Loucy (cell line): ENCODE results near the gene CUL1.

Experiments used
- H2AFZ ChIP-seq: fragments of 200-600 bp; sonication (generic); 2 replicates; pipeline ENCODE4 v1.6.0; 2016; ENCODE audit warnings: antibody characterized with exemption, mild to moderate bottlenecking, low read length, moderate library complexity
- H3F3A ChIP-seq: fragments of 200-600 bp; 2 replicates; pipeline ENCODE4 v1.6.0; 2016; ENCODE audit warnings: antibody characterized with exemption, low read depth, mild to moderate bottlenecking
- H3K27me3 ChIP-seq: fragments of 200-600 bp; sonication (generic); 2 replicates; pipeline ENCODE4 v1.6.1; 2014; ENCODE audit warnings: low read length, mild to moderate bottlenecking; ENCODE audit not compliant: insufficient read depth, poor library complexity, severe bottlenecking
- H3K36me3 ChIP-seq: fragments of 200-600 bp; sonication (generic); 2 replicates; pipeline ENCODE4 v1.6.1; 2016; ENCODE audit warnings: low read length; ENCODE audit not compliant: insufficient read depth
- H3K4me1 ChIP-seq: fragments of 200-600 bp; sonication (generic); 2 replicates; pipeline ENCODE4 v1.5.1; 2014; ENCODE audit warnings: low read length, mild to moderate bottlenecking; ENCODE audit not compliant: insufficient read depth, poor library complexity, severe bottlenecking
- H3K4me2 ChIP-seq: fragments of 200-600 bp; sonication (generic); 2 replicates; pipeline ENCODE4 v1.6.0; 2014; ENCODE audit warnings: antibody characterized with exemption, low read length, low read depth, mild to moderate bottlenecking; ENCODE audit not compliant: poor library complexity, severe bottlenecking
- H3K4me3 ChIP-seq: fragments of 200-600 bp; sonication (generic); 2 replicates; pipeline ENCODE4 v1.5.1; 2014; ENCODE audit warnings: low read length, mild to moderate bottlenecking, mixed read lengths; ENCODE audit not compliant: poor library complexity, severe bottlenecking
- H3K79me2 ChIP-seq: fragments of 200-600 bp; sonication (generic); 2 replicates; pipeline ENCODE4 v1.6.1; 2014; ENCODE audit warnings: low read length; ENCODE audit not compliant: insufficient read depth
- H3K9ac ChIP-seq: fragments of 200-600 bp; sonication (generic); 2 replicates; pipeline ENCODE4 v1.6.0; 2014; ENCODE audit warnings: mild to moderate bottlenecking, low read depth, low read length, moderate library complexity; ENCODE audit not compliant: poor library complexity, severe bottlenecking
- H3K9me2 ChIP-seq: fragments of 200-600 bp; sonication (generic); replicated peaks from 2 replicates; pipeline ENCODE4 v1.6.1; 2016; ENCODE audit warnings: low read depth, low read length, mixed read lengths
- H3K9me3 ChIP-seq: fragments of 200-600 bp; sonication (generic); 2 replicates; pipeline ENCODE4 v1.6.1; 2014; ENCODE audit warnings: mild to moderate bottlenecking, antibody characterized with exemption, low read length, low read depth; ENCODE audit not compliant: insufficient read depth
- H4K20me1 ChIP-seq: fragments of 200-600 bp; sonication (generic); 2 replicates; pipeline ENCODE4 v1.6.0; 2014; ENCODE audit warnings: antibody characterized with exemption, low read length, mild to moderate bottlenecking; ENCODE audit not compliant: insufficient read depth, poor library complexity, severe bottlenecking
- EZH2phosphoT487 ChIP-seq: fragments of 200-600 bp; IDR thresholded peaks from 2 replicates; pipeline ENCODE4 v1.6.1; 2018; ENCODE audit warnings: antibody characterized with exemption, mild to moderate bottlenecking, moderate library complexity, borderline replicate concordance
- TF ChIP-seq, protein P1 (sequence below): fragments of 200-600 bp; sonication (generic); conservative IDR thresholded peaks from 2 replicates; pipeline ENCODE4 v1.5.1; 2014; ENCODE audit warnings: mild to moderate bottlenecking, antibody characterized with exemption, low read length

The CUL1 gene

DNA sequence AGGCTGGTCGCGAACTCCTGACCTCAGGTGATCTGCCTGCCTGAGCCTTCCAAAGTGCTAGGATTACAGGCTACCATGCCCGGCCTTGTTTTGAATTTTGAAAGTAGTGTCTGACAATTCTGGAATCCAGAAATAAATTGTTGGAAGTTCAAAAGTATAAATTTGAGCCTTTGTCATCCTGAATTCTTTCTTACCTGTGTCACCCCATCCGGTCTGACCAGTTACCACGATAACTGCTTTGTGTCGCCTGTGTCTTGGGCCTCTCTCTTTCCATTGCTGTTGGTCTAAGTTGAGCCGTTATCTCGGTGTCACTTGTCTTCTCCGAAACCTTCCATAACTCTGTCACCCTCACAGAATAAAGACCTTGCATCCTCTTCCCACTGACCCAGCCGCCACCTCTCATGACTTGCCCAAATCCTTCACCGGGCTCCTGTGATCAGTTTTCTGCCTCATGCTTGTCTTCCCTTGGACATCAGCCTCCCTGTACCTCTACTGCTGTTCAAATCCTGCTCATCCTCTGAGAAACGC, 18.6 kb downstream of the CUL1 start:
- no peaks in the 10 kb centered on the region for H3K36me3 ChIP-seq
- H4K20me1 ChIP-seq: peaks cover 39% of the 10 kb centered on the region
- H3K4me1 ChIP-seq: no peaks in the 10 kb centered on the region

DNA sequence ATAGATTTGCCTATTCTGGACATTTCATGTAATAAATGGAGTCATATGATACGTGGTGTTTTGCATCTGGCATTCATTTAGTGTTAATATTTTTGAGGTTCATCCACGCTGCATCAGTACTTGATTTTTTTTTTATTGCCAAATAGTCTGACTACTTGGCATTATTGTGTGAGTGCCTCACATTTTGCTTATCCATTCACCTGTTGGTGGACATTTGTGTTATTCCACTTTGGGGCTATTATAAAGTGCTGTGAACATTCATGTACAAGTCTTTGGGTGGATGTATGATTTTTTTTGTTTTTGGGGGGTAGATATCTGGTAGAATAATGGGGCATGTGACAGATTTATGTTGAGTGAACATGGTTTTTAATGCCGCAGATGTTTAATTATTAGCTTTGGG, 19.7 kb downstream of the CUL1 start:
- Histone ChIP-seq H3K36me3 (no peaks in the 10 kb centered on the region), H3K79me2 (peaks cover 92% of the 10 kb centered on the region), H3K9me3 (no peaks in the 10 kb centered on the region), H2AFZ (no peak overlapping the region), H3K4me3 (no peak overlapping the region), H3K9ac (no peak overlapping the region), H3K4me1 (no peaks in the 10 kb centered on the region), H3K4me2 (no peak overlapping the region), H4K20me1 (peaks cover 43% of the 10 kb centered on the region), H3F3A (no peaks in the 10 kb centered on the region), H3K9me2 (no peaks in the 10 kb centered on the region), H3K27me3 (no peaks in the 10 kb centered on the region)
- TF ChIP-seq, protein P1, sequence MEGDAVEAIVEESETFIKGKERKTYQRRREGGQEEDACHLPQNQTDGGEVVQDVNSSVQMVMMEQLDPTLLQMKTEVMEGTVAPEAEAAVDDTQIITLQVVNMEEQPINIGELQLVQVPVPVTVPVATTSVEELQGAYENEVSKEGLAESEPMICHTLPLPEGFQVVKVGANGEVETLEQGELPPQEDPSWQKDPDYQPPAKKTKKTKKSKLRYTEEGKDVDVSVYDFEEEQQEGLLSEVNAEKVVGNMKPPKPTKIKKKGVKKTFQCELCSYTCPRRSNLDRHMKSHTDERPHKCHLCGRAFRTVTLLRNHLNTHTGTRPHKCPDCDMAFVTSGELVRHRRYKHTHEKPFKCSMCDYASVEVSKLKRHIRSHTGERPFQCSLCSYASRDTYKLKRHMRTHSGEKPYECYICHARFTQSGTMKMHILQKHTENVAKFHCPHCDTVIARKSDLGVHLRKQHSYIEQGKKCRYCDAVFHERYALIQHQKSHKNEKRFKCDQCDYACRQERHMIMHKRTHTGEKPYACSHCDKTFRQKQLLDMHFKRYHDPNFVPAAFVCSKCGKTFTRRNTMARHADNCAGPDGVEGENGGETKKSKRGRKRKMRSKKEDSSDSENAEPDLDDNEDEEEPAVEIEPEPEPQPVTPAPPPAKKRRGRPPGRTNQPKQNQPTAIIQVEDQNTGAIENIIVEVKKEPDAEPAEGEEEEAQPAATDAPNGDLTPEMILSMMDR: no peak
- no peak for TF ChIP-seq EZH2phosphoT487

More for the DNA sequence above, 18.6 kb downstream of the CUL1 start:
- no peaks in the 10 kb centered on the region for H3K9me3 ChIP-seq
- no peaks in the 10 kb centered on the region for H3K9me2 ChIP-seq
- no peak overlapping the region for H3K4me2 ChIP-seq
- peaks cover 92% of the 10 kb centered on the region for H3K79me2 ChIP-seq
- H3F3A ChIP-seq: no peaks in the 10 kb centered on the region
- no peaks in the 10 kb centered on the region for H3K27me3 ChIP-seq
- no peak overlapping the region for H2AFZ ChIP-seq
- no peak overlapping the region for H3K4me3 ChIP-seq
- H3K9ac ChIP-seq: no peak overlapping the region
- no peak for TF ChIP-seq EZH2phosphoT487
- TF ChIP-seq, protein P1: no peak

GRCh38 chr7:148719753-148720152, 21.1 kb downstream of the CUL1 start:
- no peaks in the 10 kb centered on the region for H3K9me3 ChIP-seq
- no peak overlapping the region for H3K4me2 ChIP-seq
- H3K9me2 ChIP-seq: no peaks in the 10 kb centered on the region
- H3K79me2 ChIP-seq: peaks cover 94% of the 10 kb centered on the region
- no peak overlapping the region for H2AFZ ChIP-seq
- no peaks in the 10 kb centered on the region for H3K4me1 ChIP-seq
- H3K36me3 ChIP-seq: no peaks in the 10 kb centered on the region
- H3K9ac ChIP-seq: no peak overlapping the region
- TF ChIP-seq, protein P1: no peak
- no peak for TF ChIP-seq EZH2phosphoT487
- peaks cover 43% of the 10 kb centered on the region for H4K20me1 ChIP-seq
- no peaks in the 10 kb centered on the region for H3K27me3 ChIP-seq
- H3F3A ChIP-seq: no peaks in the 10 kb centered on the region
- H3K4me3 ChIP-seq: no peak overlapping the region
